Panc1 (cell line): Measurements from ENCODE around the gene NCK2. TPM values are rescaled to one million over a fixed set of nuclear protein-coding genes. Genes with fewer than 3 reads are reported as not detected.

Experiments
- ATAC-seq: fragments of 200-7000 bp; cut with Tn5 transposase; 2 replicates; pipeline ENCODE4 v1.9.1; 2020; ENCODE audit warnings: mild to moderate bottlenecking, moderate library complexity
- BruUV-seq: library from RNA; stranded (reverse); fragments of 400-500 nt; replicated peaks from 2 replicates; lab custom pipeline; 2021; lab: Mats Ljungman, UMichigan
- CTCF ChIA-PET: fragments of 300-600 bp; sonication (Branson Sonifier 250); formaldehyde crosslinking; loops from one replicate; lab custom pipeline; 2022; ENCODE audit warnings: antibody characterized with exemption; lab: Charles Lee
- POLR2A ChIA-PET: fragments of 300-600 bp; sonication (Branson Sonifier 250); formaldehyde crosslinking; loops from one replicate; lab custom pipeline; 2022; ENCODE audit warnings: antibody characterized with exemption; lab: Charles Lee
- DNase-seq: peaks from one replicate; pipeline ENCODE4 v3.0.0-alpha.2; 2010; ENCODE audit warnings: low read depth, low spot score
- H3K27ac ChIP-seq: 2 replicates; pipeline ENCODE4 v1.5.1; 2011; ENCODE audit warnings: mild to moderate bottlenecking, low read length, inconsistent platforms
- H3K27me3 ChIP-seq: fragments of 200-500 bp; sonication (Bioruptor generic); 2 replicates; pipeline ENCODE4 v1.6.0; 2014; ENCODE audit warnings: low read length, inconsistent platforms; ENCODE audit not compliant: control insufficient read depth, insufficient read depth
- H3K36me3 ChIP-seq: fragments of 200-500 bp; sonication (Bioruptor generic); 2 replicates; pipeline ENCODE4 v1.5.1; 2014; ENCODE audit warnings: inconsistent platforms, mild to moderate bottlenecking, low read length, moderate library complexity; ENCODE audit not compliant: control insufficient read depth, insufficient read depth
- H3K4me1 ChIP-seq: 2 replicates; pipeline ENCODE4 v1.5.1; 2011; ENCODE audit warnings: inconsistent platforms, mild to moderate bottlenecking, low read length, moderate library complexity; ENCODE audit not compliant: control insufficient read depth, insufficient read depth
- H3K4me3 ChIP-seq, 2 experiments: 2 replicates each; pipeline ENCODE4 v1.5.1; 2011 to 2012; ENCODE audit warnings: low read depth in 2 of 2, low read length in 2 of 2, mild to moderate bottlenecking in 2 of 2, inconsistent platforms in 1 of 2, moderate library complexity in 1 of 2
- H3K9me3 ChIP-seq: fragments of 200-500 bp; sonication (Bioruptor generic); 2 replicates; pipeline ENCODE4 v1.5.1; 2014; ENCODE audit warnings: low read depth, mild to moderate bottlenecking, inconsistent platforms, low read length, moderate library complexity; ENCODE audit not compliant: control insufficient read depth, insufficient read depth
- CTCF ChIP-seq: fragments of 450-650 bp; IDR thresholded peaks from 2 replicates; pipeline ENCODE4 v1.5.1; 2017; ENCODE audit warnings: mild to moderate bottlenecking
- POLR2AphosphoS5 ChIP-seq: IDR thresholded peaks from 2 replicates; pipeline ENCODE4 v1.6.1; 2012; ENCODE audit warnings: mild to moderate bottlenecking, low read depth, low read length, moderate library complexity
- REST ChIP-seq, 2 experiments: IDR thresholded peaks; 2 replicates each; pipeline ENCODE4 v1.6.1; 2011 to 2012; ENCODE audit warnings: low read depth in 2 of 2, control low read depth in 1 of 2, low read length in 1 of 2, mild to moderate bottlenecking in 1 of 2, moderate library complexity in 1 of 2; ENCODE audit not compliant: insufficient read depth in 1 of 2
- SIN3A ChIP-seq: IDR thresholded peaks from 2 replicates; pipeline ENCODE4 v1.6.1; 2012; ENCODE audit warnings: low read depth, mild to moderate bottlenecking, low read length, moderate library complexity, borderline replicate concordance; ENCODE audit not compliant: insufficient read depth
- TCF7L2 ChIP-seq: IDR thresholded peaks from 2 replicates; pipeline ENCODE4 v1.6.1; 2011; ENCODE audit warnings: mild to moderate bottlenecking, low read depth, low read length, inconsistent platforms
- in situ Hi-C: cut with HindIII; loops from 2 replicates; pipeline ENCODE4 v1.10.0; 2016; ENCODE audit warnings: low sequenced_read_pairs, low pct_unique_long_range_greater_than_20kb
- intact Hi-C: fragments of 100-400 bp; cut with micrococcal nuclease; formaldehyde crosslinking; loops from one replicate; pipeline ENCODE4 v1.10.0; 2022; ENCODE audit not compliant: unreplicated experiment
- total RNA-seq: library from RNA; stranded (reverse); gene quantifications from one replicate; pipeline ENCODE4 v1.2.1, GENCODE V29; 2021; ENCODE audit not compliant: unreplicated experiment

NCK2 gene
- total RNA-seq, 1 experiment from 2014 or later, result 60.7 TPM

GRCh38 chr2:105797298-105797819 is 52.6 kb downstream of the NCK2 start:
- POLR2A ChIA-PET, result no interaction called here
- in situ Hi-C loops, result no loop called here
- CTCF ChIA-PET, result no interaction called here
- no peak for DNase-seq
- no peak for ATAC-seq
- Histone ChIP-seq H3K9me3 (no peaks in the 10 kb centered on the region), H3K4me3 (no peak overlapping the region), H3K36me3 (no peaks in the 10 kb centered on the region), H3K4me1 (0 out of 2 replicates have a peak, but pooled peaks cover 2% of the 10 kb centered on the region), H3K27me3 (no peaks in the 10 kb centered on the region), H3K27ac (no peak overlapping the region)
- intact Hi-C loops, result no loop called here
- TF ChIP-seq REST (IDR thresholded peaks at IDR 0.05; ENCODE audit: insufficient read depth in 1 of 2, low read depth in 2 of 2, low read length in 1 of 2) (no peak), TCF7L2 (no peak), CTCF (no peak), SIN3A (no peak), POLR2AphosphoS5 (no peak)
- BruUV-seq, result no TSS peak

- TF ChIP-seq TCF7L2 (no peak), CTCF (no peak), REST (IDR thresholded peaks at IDR 0.05; ENCODE audit: insufficient read depth in 1 of 2, low read depth in 2 of 2, low read length in 1 of 2) (no peak), SIN3A (no peak), POLR2AphosphoS5 (no peak)
- ATAC-seq (no peak), DNase-seq (no peak)
- POLR2A ChIA-PET, result interaction anchor here (0.7 kb wide), 1 partner anchor 21 kb away, joined by 4 read pairs; no protein-coding TSS in a partner anchor
- H3K27me3 ChIP-seq, result no peaks in the 10 kb centered on the region
- intact Hi-C loops, result no loop called here
- H3K9me3 ChIP-seq, result no peaks in the 10 kb centered on the region
- 0 out of 2 replicates have a peak, but pooled peaks cover 2% of the 10 kb centered on the region for H3K4me1 ChIP-seq
- H3K36me3 ChIP-seq, result no peaks in the 10 kb centered on the region
- in situ Hi-C loops, result no loop called here
- CTCF ChIA-PET, result no interaction called here
- BruUV-seq, result no TSS peak
- no peak overlapping the region for H3K27ac ChIP-seq
- no peak overlapping the region for H3K4me3 ChIP-seq
Observed at GRCh38 chr2:105798595-105798994, 53.9 kb downstream of the NCK2 start.
